ENCODE data around the gene VCAM1. TPM values are rescaled to one million over a fixed set of nuclear protein-coding genes. Genes with fewer than 3 reads are reported as not detected.
A peak's percentile ranks its signal among the peaks of the same experiment; 100 is the strongest.

Gene VCAM1
- total RNA-seq, 1 experiment from 2014 or later = not detected

GRCh38 chr1:100713626-100714025 is 5.9 kb upstream of the VCAM1 start:
- no peak overlapping the region for H3K9ac ChIP-seq (ENCODE audit: low read length)
- H2AFZ ChIP-seq (ENCODE audit: low read length) = no peak overlapping the region; the same call in 1 of the 2 replicates
- no peaks in the 10 kb centered on the region for H3K27me3 ChIP-seq (ENCODE audit: low read length)
- no TSS peak for BruUV-seq (replicated peaks)
- CTCF ChIA-PET = no interaction called here
- no peak for TF ChIP-seq EZH2phosphoT487 (IDR thresholded peaks at IDR 0.05; ENCODE audit: borderline replicate concordance, low read length)
- TF ChIP-seq CTCF (conservative IDR thresholded peaks at IDR 0.05; ENCODE audit: low read depth, low read length) = no peak
- no peak for TF ChIP-seq EZH2 (IDR thresholded peaks at IDR 0.05; ENCODE audit: low read length, unreplicated experiment)
- ATAC-seq = no peak
- peak overlapping the region; percentile 22 for H3K4me2 ChIP-seq (ENCODE audit: low read length)
- DNase-seq = peak; percentile 49
- intact Hi-C loops (cut with micrococcal nuclease) = no loop called here
- H3K4me3 ChIP-seq (ENCODE audit: low read length) = no peak overlapping the region
- no peaks in the 10 kb centered on the region for H3K9me3 ChIP-seq (ENCODE audit: low read length)
- no peaks in the 10 kb centered on the region for H3F3A ChIP-seq (ENCODE audit: low read length, unreplicated experiment)
- H3K27ac ChIP-seq (ENCODE audit: low read length) = no peak overlapping the region
- no peaks in the 10 kb centered on the region for H3K79me2 ChIP-seq (ENCODE audit: low read length)
- no peaks in the 10 kb centered on the region for H4K20me1 ChIP-seq (ENCODE audit: low read length)
- H3K36me3 ChIP-seq (ENCODE audit: low read depth, low read length) = no peaks in the 10 kb centered on the region
- peaks cover 12% of the 10 kb centered on the region for H3K4me1 ChIP-seq (ENCODE audit: insufficient read depth, low read length)
- H3K9me2 ChIP-seq (replicated peaks; ENCODE audit: low read length) = no peaks in the 10 kb centered on the region
- POLR2A ChIA-PET (ENCODE audit: unreplicated experiment) = no interaction called here

- no peak overlapping the region for H3K4me3 ChIP-seq (ENCODE audit: low read length)
- no peak overlapping the region for H2AFZ ChIP-seq (ENCODE audit: low read length)
- peaks cover 12% of the 10 kb centered on the region for H3K4me1 ChIP-seq (ENCODE audit: insufficient read depth, low read length)
- no peak overlapping the region for H3K4me2 ChIP-seq (ENCODE audit: low read length)
- H3K9ac ChIP-seq (ENCODE audit: low read length) = no peak overlapping the region
- no peak overlapping the region for H3K27ac ChIP-seq (ENCODE audit: low read length)
- ChIA-PET POLR2A (ENCODE audit: unreplicated experiment) (no interaction called here), CTCF (no interaction called here)
- DNase-seq = no peak
- H3F3A ChIP-seq (ENCODE audit: low read length, unreplicated experiment) = no peaks in the 10 kb centered on the region
- no peaks in the 10 kb centered on the region for H3K27me3 ChIP-seq (ENCODE audit: low read length)
- no peak for TF ChIP-seq CTCF (conservative IDR thresholded peaks at IDR 0.05; ENCODE audit: low read depth, low read length)
- no peak for TF ChIP-seq EZH2phosphoT487 (IDR thresholded peaks at IDR 0.05; ENCODE audit: borderline replicate concordance, low read length)
- TF ChIP-seq EZH2 (IDR thresholded peaks at IDR 0.05; ENCODE audit: low read length, unreplicated experiment) = no peak
- BruUV-seq (replicated peaks) = no TSS peak
- no peaks in the 10 kb centered on the region for H4K20me1 ChIP-seq (ENCODE audit: low read length)
- H3K9me2 ChIP-seq (replicated peaks; ENCODE audit: low read length) = no peaks in the 10 kb centered on the region
- no peaks in the 10 kb centered on the region for H3K36me3 ChIP-seq (ENCODE audit: low read depth, low read length)
- ATAC-seq = no peak
- intact Hi-C loops (cut with micrococcal nuclease) = no loop called here
- no peaks in the 10 kb centered on the region for H3K79me2 ChIP-seq (ENCODE audit: low read length)
- no peaks in the 10 kb centered on the region for H3K9me3 ChIP-seq (ENCODE audit: low read length)
Observed at GRCh38 chr1:100714599-100714998, 4.9 kb upstream of the VCAM1 start.

- no peak for DNase-seq
- POLR2A ChIA-PET (ENCODE audit: unreplicated experiment) = no interaction called here
- Histone ChIP-seq H3K4me2 (ENCODE audit: low read length) (no peak overlapping the region), H3K9me2 (replicated peaks; ENCODE audit: low read length) (no peaks in the 10 kb centered on the region), H3K36me3 (ENCODE audit: low read depth, low read length) (no peaks in the 10 kb centered on the region), H4K20me1 (ENCODE audit: low read length) (no peaks in the 10 kb centered on the region), H2AFZ (ENCODE audit: low read length) (no peak overlapping the region), H3F3A (ENCODE audit: low read length, unreplicated experiment) (no peaks in the 10 kb centered on the region), H3K4me1 (ENCODE audit: insufficient read depth, low read length) (peaks cover 12% of the 10 kb centered on the region), H3K9me3 (ENCODE audit: low read length) (no peaks in the 10 kb centered on the region), H3K79me2 (ENCODE audit: low read length) (no peaks in the 10 kb centered on the region), H3K9ac (ENCODE audit: low read length) (no peak overlapping the region), H3K4me3 (ENCODE audit: low read length) (no peak overlapping the region), H3K27me3 (ENCODE audit: low read length) (no peaks in the 10 kb centered on the region), H3K27ac (ENCODE audit: low read length) (no peak overlapping the region)
- CTCF ChIA-PET = no interaction called here
- no peak for ATAC-seq
- TF ChIP-seq EZH2phosphoT487 (IDR thresholded peaks at IDR 0.05; ENCODE audit: borderline replicate concordance, low read length) (no peak), EZH2 (IDR thresholded peaks at IDR 0.05; ENCODE audit: low read length, unreplicated experiment) (no peak), CTCF (conservative IDR thresholded peaks at IDR 0.05; ENCODE audit: low read depth, low read length) (no peak)
- intact Hi-C loops (cut with micrococcal nuclease) = no loop called here
- no TSS peak for BruUV-seq (replicated peaks)
Observed at GRCh38 chr1:100717218-100717617, 2.3 kb upstream of the VCAM1 start.
